Adrenal gland (tissue), 12 donors: Measurements from ENCODE around the gene ACOT7. TPM values are rescaled to one million over a fixed set of nuclear protein-coding genes. Genes with fewer than 3 reads are reported as not detected.
A peak's percentile ranks its signal among the peaks of the same experiment; 100 is the strongest.

Source experiments
- DNase-seq, 7 donors: peaks; one replicate each; pipeline ENCODE4 v3.0.0-alpha.2; 2019 to 2020
- H3K27ac ChIP-seq, 5 donors: fragments of 200-600 bp; sonication (generic) in 4 of 5; 1 replicate in 3 of 5; 2 replicates in 2 of 5; pipeline versions ENCODE4 v1.5.1 to v1.8.0; 2016 to 2020; ENCODE audit warnings: mild to moderate bottlenecking in 1 of 5
- H3K27me3 ChIP-seq: fragments of 200-600 bp; 2 replicates; pipeline ENCODE4 v1.8.0; 2021
- H3K36me3 ChIP-seq, 2 donors: fragments of 200-600 bp; replicated peaks in 1 of 2; 1 replicate in 1 of 2; 2 replicates in 1 of 2; pipeline versions ENCODE4 v1.5.1 to v1.8.0; 2018 to 2022
- H3K4me1 ChIP-seq, 2 donors: fragments of 200-600 bp; replicated peaks in 1 of 2; 1 replicate in 1 of 2; 2 replicates in 1 of 2; pipeline versions ENCODE4 v1.5.1 to v1.8.0; 2018 to 2021
- H3K4me3 ChIP-seq, 4 donors: fragments of 200-600 bp; sonication (generic) in 3 of 4; one replicate each; pipeline ENCODE4 v1.5.1; 2016 to 2018
- H3K9me3 ChIP-seq, 3 donors: fragments of 200-600 bp; sonication (generic) in 1 of 3; replicated peaks in 1 of 3; 1 replicate in 2 of 3; 2 replicates in 1 of 3; pipeline versions ENCODE4 v1.5.1 to v1.8.0; 2016 to 2021
- POLR2A ChIP-seq, 2 donors: fragments of 450-650 bp; IDR thresholded peaks; one replicate each; pipeline ENCODE4 v1.6.1; 2017; ENCODE audit warnings: antibody characterized with exemption in 2 of 2, mild to moderate bottlenecking in 2 of 2, moderate library complexity in 1 of 2
- WGBS, 4 donors: extraction: QIAGEN DNeasy Blood & Tissue Kit in 2 of 4; methylation state at CpG; one replicate each; pipeline versions ENCODE4 v1.1.5 to v1.1.7; 2013 to 2017; 5-methylcytosine and 5-hydroxymethylcytosine counted together
- intact Hi-C, 2 donors: fragments of 100-400 bp; cut with DNase I; formaldehyde crosslinking; loops; one replicate each; pipeline versions ENCODE4 v1.14.1 to v1.15.0; 2022 to 2023
- polyA plus RNA-seq, 3 donors: library from polyadenylated mRNA; stranded (reverse); fragments of 200-250 nt in 2 of 3; fragments of 350-450 nt in 1 of 3; fragmentation: Illumina TruSeq in 1 of 3; extraction: RNeasy Lipid Tissue Mini Kit (QIAGEN cat#74804) in 1 of 3; gene quantifications; one replicate each; pipeline ENCODE4 v1.2.3, GENCODE V29; 2013 to 2014
- total RNA-seq, 9 donors: library from RNA; depleted of rRNA in 4 of 9; stranded (reverse); fragments of >200 nt in 4 of 9; fragments of 120-200 nt in 1 of 9; fragmentation: NEBNext Ultra II Directional in 1 of 9; extraction: Animal tissue kit (Norgen Biotek cat#: 25700) in 1 of 9; gene quantifications; one replicate each; pipeline versions ENCODE4 v1.1.0 to v1.2.4, GENCODE V29; 2013 to 2023
- TF ChIP-seq, protein P1 (sequence below), 6 experiments: fragments of 450-650 bp in 4 of 6; fragments of 200-600 bp in 2 of 6; sonication (generic) in 1 of 6; IDR thresholded peaks; 1 replicate in 5 of 6; 2 replicates in 1 of 6; pipeline versions ENCODE4 v1.5.1 to v1.8.0; 2016 to 2021; ENCODE audit warnings: antibody characterized with exemption in 6 of 6, mild to moderate bottlenecking in 2 of 6, moderate library complexity in 1 of 6
- donor health status: healthy with polysubstance abuse.
- donor health status: Bipolar disorder and iron deficiency.
- donor health status: DM: yes; HTN: yes; CAD: no.
- donor health status: DM: no; HTN: no; CAD: no.
- donor health status: DM: no; HTN: no; CAD: no.
- donor health status: DM: yes; HTN: yes; CAD: no.

Gene ACOT7
- total and polyA plus RNA-seq, 12 donors = 8.4 to 29.4 (median 14.5) TPM

- intact Hi-C loops = no loop called here
- TF ChIP-seq POLR2A (IDR thresholded peaks at IDR 0.05) = no peak
- TF ChIP-seq, protein P1, sequence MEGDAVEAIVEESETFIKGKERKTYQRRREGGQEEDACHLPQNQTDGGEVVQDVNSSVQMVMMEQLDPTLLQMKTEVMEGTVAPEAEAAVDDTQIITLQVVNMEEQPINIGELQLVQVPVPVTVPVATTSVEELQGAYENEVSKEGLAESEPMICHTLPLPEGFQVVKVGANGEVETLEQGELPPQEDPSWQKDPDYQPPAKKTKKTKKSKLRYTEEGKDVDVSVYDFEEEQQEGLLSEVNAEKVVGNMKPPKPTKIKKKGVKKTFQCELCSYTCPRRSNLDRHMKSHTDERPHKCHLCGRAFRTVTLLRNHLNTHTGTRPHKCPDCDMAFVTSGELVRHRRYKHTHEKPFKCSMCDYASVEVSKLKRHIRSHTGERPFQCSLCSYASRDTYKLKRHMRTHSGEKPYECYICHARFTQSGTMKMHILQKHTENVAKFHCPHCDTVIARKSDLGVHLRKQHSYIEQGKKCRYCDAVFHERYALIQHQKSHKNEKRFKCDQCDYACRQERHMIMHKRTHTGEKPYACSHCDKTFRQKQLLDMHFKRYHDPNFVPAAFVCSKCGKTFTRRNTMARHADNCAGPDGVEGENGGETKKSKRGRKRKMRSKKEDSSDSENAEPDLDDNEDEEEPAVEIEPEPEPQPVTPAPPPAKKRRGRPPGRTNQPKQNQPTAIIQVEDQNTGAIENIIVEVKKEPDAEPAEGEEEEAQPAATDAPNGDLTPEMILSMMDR (IDR thresholded peaks at IDR 0.05) = no peak
- Histone ChIP-seq H3K4me1 (peaks cover 15 to 33% of the 10 kb centered on the region in 2 donors), H3K27me3 (no peaks in the 10 kb centered on the region), H3K27ac (peak overlapping the region; percentile 74 to 92 (median 87)), H3K9me3 (no peaks in the 10 kb centered on the region), H3K4me3 (no peak overlapping the region), H3K36me3 (no peaks in the 10 kb centered on the region)
- 60 to 75% (median 72%) methylated on average over 3 to 9 of the region's 9 CpGs for WGBS, 4 donors
- DNase-seq = no peak
Observed at GRCh38 chr1:6360117-6360496, 33.5 kb downstream of the ACOT7 start.

DNA sequence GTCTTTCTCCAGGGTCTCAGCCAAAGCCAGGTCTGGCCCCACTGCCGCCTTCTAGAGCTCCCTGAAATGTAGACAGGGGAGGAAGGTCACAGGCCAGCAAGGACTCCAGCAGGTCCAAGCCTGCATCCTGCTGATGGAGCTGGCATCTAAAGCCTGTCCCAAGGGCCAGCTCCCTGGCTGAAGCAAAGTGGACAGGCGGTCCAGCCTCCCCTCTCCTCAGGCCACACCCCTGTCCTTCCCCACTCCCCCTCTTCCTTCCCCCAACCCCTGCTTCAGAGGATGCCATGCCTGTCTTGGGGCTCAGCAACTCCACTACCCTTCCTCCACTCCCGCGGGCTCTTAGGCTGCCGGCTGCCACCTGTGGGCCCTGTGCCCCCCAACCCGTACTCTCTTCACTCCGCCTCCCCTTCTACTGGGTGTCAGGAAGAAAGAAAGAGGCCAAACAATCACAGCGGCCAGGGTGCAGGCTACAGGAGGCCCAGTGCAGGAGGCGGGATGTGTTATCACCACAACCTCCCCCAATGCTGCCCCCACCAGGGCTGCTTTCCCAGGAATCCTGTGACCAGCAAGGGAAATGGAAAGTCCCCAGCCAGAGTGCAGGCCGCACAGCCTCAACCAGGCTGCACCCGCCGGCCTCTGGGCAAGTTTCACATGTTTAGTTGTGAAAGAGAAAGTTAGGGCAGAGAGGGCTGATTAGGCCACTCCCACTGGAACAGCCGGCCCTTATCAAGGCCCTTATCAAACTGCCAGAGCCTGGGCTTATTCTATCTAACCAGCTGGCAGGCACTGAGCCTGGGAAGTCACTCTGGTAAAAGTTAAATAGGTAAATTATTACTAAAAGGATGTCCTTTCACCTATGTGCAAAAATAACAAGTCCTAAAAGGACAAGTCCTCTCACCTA is 34.1 kb downstream of the ACOT7 start:
- intact Hi-C loops = loop anchor here in 1 of 2 donors (5.0 kb wide), 1 partner anchor 48 kb away; no protein-coding TSS in a partner anchor
- DNase-seq = peak; percentile 55 to 94 (median 88)

DNA sequence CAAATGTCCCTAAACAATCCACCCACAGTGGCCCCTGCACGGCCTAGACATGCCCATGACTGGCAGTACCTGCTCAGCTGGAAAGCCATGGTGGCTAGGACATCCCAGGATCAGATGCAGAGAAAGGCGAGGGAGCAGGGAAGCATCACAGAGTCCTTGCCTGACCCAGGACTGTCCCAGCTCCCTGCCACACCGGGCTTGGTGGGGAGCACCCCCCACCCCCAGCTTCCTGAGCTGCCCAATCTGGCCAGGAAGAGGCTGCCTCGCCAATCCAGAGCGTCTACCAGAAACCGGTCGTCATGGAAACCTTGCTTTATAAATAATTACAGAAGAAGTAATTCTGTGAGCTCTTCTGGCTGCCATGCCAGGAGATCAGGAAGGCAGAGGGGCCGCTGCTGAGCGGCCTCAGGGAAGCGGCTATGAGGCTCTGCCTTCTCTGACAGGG is 34.8 kb downstream of the ACOT7 start:
- Histone ChIP-seq H3K9me3 (no peaks in the 10 kb centered on the region), H3K27ac (peak overlapping the region in 4 of 5 donors; percentile 74 to 92 (median 88)), H3K4me1 (peaks cover 21 to 39% of the 10 kb centered on the region in 2 donors), H3K27me3 (no peaks in the 10 kb centered on the region), H3K4me3 (no peak overlapping the region), H3K36me3 (no peaks in the 10 kb centered on the region)
- WGBS, 4 donors = 50 to 93% (median 71%) methylated on average over 2 to 10 of the region's 10 CpGs
- DNase-seq = peak in 2 of 7 donors; percentile 31 to 77
- no peak for TF ChIP-seq POLR2A (IDR thresholded peaks at IDR 0.05)
- TF ChIP-seq, protein P1 (IDR thresholded peaks at IDR 0.05) = no peak
- intact Hi-C loops = loop anchor here in 1 of 2 donors (5.0 kb wide), 1 partner anchor 49 kb away; no protein-coding TSS in a partner anchor

More for the DNA sequence above, 34.1 kb downstream of the ACOT7 start:
- Histone ChIP-seq H3K9me3 (no peaks in the 10 kb centered on the region), H3K4me1 (peaks cover 15 to 33% of the 10 kb centered on the region in 2 donors), H3K27ac (peak overlapping the region; percentile 74 to 92 (median 87)), H3K27me3 (no peaks in the 10 kb centered on the region), H3K36me3 (no peaks in the 10 kb centered on the region), H3K4me3 (no peak overlapping the region)
- WGBS, 4 donors = 8 to 30% (median 25%) methylated on average over 2 to 13 of the region's 13 CpGs
- peak in 1 of 2 donors; percentile 49 for TF ChIP-seq POLR2A (IDR thresholded peaks at IDR 0.05)
- TF ChIP-seq, protein P1 (IDR thresholded peaks at IDR 0.05) = no peak

GRCh38 chr1:6358144-6358624 is 35.4 kb downstream of the ACOT7 start:
- Histone ChIP-seq H3K9me3 (no peaks in the 10 kb centered on the region), H3K27ac (peak overlapping the region in 2 of 5 donors; percentile 90 to 92), H3K27me3 (no peaks in the 10 kb centered on the region), H3K4me3 (no peak overlapping the region), H3K4me1 (peaks cover 27 to 42% of the 10 kb centered on the region in 2 donors), H3K36me3 (no peaks in the 10 kb centered on the region)
- intact Hi-C loops = loop anchor here in 1 of 2 donors (5.0 kb wide), 1 partner anchor 49 kb away; no protein-coding TSS in a partner anchor
- TF ChIP-seq, protein P1 (IDR thresholded peaks at IDR 0.05) = no peak
- TF ChIP-seq POLR2A (IDR thresholded peaks at IDR 0.05) = no peak
- no peak for DNase-seq
- WGBS, 4 donors = 76 to 88% (median 84%) methylated on average over 7 to 10 of the region's 10 CpGs
